Natural killer cell treated with Interleukin-12 subunit alpha and Interleukin-12 subunit beta and Interleukin-15 and Interleukin-18, amount 100 ng/mL, for 72 hours (primary cell): ENCODE data around the gene IQSEC3. TPM values are rescaled to one million over a fixed set of nuclear protein-coding genes. Genes with fewer than 3 reads are reported as not detected.

ENCODE experiments used
- ATAC-seq, 2 donors: fragments of 150-1000 bp; cut with Tn5 transposase in 1 of 2; sonication (Bioruptor Pico), chemical (Tn5 transposase) in 1 of 2; 2 replicates each; pipeline ENCODE4 v1.10.0; 2021
- DNase-seq: peaks from one replicate; pipeline ENCODE4 v3.0.0; 2022; ENCODE audit warnings: low spot score
- H3K27ac Mint-ChIP-seq, 2 donors: 1 replicate in 1 of 2; 2 replicates in 1 of 2; pipeline ENCODE4 v1.8.0; 2022; ENCODE audit warnings: mixed read lengths in 2 of 2, mild to moderate bottlenecking in 1 of 2, moderate library complexity in 1 of 2
- H3K27me3 Mint-ChIP-seq, 2 donors: 1 replicate in 1 of 2; 2 replicates in 1 of 2; pipeline ENCODE4 v1.8.0; 2022; ENCODE audit warnings: mixed read lengths in 2 of 2
- H3K36me3 Mint-ChIP-seq: one replicate; pipeline ENCODE4 v1.8.0; 2022; ENCODE audit warnings: mixed read lengths
- H3K4me1 Mint-ChIP-seq, 2 donors: 1 replicate in 1 of 2; 2 replicates in 1 of 2; pipeline ENCODE4 v1.8.0; 2022; ENCODE audit warnings: low read depth in 2 of 2, mixed read lengths in 2 of 2, mild to moderate bottlenecking in 1 of 2
- H3K4me3 Mint-ChIP-seq: one replicate; pipeline ENCODE4 v1.8.0; 2022; ENCODE audit warnings: mixed read lengths
- H3K9me3 Mint-ChIP-seq: 2 replicates; pipeline ENCODE4 v1.8.0; 2022; ENCODE audit warnings: mixed read lengths
- total RNA-seq, 2 donors: library from RNA; stranded (reverse); gene quantifications; one replicate each; pipeline ENCODE4 v1.2.3, GENCODE V29; 2022

IQSEC3 gene
- total RNA-seq, 2 donors from 2014 or later: 0.22 to 1.1 TPM

GRCh38 chr12:198705-199104, 132.1 kb downstream of the IQSEC3 start:
- Mint-ChIP-seq H3K36me3 (no peaks in the 10 kb centered on the region), H3K9me3 (peaks cover 4% of the 10 kb centered on the region), H3K27ac (no peak overlapping the region), H3K27me3 (peaks cover 31 to 34% of the 10 kb centered on the region in 2 donors), H3K4me1 (peaks cover 6 to 7% of the 10 kb centered on the region in 2 donors), H3K4me3 (no peak overlapping the region)
- DNase-seq: peak; percentile 56
- ATAC-seq: no peak

DNA sequence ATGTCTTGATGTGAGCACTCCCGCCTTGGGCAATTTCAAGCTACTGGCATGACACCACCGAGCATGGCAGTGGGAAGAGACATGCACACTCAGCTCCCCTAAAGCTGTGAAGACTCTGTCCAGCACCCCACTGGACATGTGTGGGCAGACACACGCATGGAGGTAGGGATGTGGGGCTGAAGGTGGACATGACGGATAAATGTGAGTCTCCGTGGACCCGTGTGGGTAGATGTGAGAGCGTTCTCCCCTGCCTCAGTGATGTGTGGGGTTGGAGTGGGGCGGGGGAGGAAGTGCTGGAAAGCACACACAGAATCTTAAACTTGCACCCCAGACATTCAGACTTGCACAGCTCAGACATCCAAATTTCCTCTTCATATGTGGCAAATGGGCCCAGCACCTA, 134.8 kb downstream of the IQSEC3 start:
- peaks cover 4% of the 10 kb centered on the region for H3K9me3 Mint-ChIP-seq
- no peaks in the 10 kb centered on the region for H3K36me3 Mint-ChIP-seq
- H3K27ac Mint-ChIP-seq: no peak overlapping the region
- H3K4me3 Mint-ChIP-seq: no peak overlapping the region
- H3K27me3 Mint-ChIP-seq: peaks cover 49% of the 10 kb centered on the region in 2 donors
- ATAC-seq: no peak
- H3K4me1 Mint-ChIP-seq: peaks cover 6 to 7% of the 10 kb centered on the region in 2 donors
- peak; percentile 46 for DNase-seq

DNA sequence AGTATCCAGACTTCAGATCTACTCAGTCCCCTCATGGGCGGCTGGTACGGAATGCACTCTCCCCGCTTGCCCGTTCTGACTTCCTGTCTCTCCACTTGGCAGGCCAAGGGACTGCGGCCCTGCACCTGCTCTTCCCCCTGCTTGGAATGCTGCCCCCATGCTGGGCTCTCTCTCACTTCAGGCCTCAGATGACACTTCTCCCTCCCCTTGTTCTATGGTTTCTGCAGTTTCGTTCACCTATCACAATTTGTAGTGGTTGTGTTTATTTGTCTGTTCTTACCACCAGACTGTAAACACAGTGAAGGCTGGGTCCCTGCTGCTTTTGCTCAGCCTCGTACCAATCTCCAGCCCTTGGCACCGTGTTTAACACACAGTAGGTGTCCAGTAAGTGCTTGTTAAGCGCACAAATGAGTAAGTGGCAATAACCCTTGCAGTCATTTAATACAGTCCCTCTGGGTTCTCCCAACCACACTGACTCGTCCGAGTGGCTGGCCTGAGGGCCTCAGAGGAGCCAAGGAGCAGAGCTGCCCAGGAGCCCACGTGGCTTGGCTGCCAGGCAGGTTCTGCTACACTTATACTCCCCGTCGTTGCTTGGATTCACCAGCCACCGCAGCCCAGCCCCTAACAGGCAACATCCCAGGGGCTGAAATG, 135.6 kb downstream of the IQSEC3 start:
- peaks cover 49% of the 10 kb centered on the region in 2 donors for H3K27me3 Mint-ChIP-seq
- H3K36me3 Mint-ChIP-seq: no peaks in the 10 kb centered on the region
- H3K9me3 Mint-ChIP-seq: peaks cover under 1% of the 10 kb centered on the region
- DNase-seq: peak; percentile 49
- no peak for ATAC-seq
- peaks cover 6% of the 10 kb centered on the region in 2 donors for H3K4me1 Mint-ChIP-seq
- peak overlapping the region; percentile 40 for H3K4me3 Mint-ChIP-seq
- no peak overlapping the region for H3K27ac Mint-ChIP-seq

GRCh38 chr12:203074-203461, 136.5 kb downstream of the IQSEC3 start:
- Mint-ChIP-seq H3K27me3 (peaks cover 45 to 48% of the 10 kb centered on the region in 2 donors), H3K4me1 (peaks cover 2 to 6% of the 10 kb centered on the region in 2 donors), H3K4me3 (no peak overlapping the region), H3K27ac (no peak overlapping the region), H3K9me3 (no peaks in the 10 kb centered on the region), H3K36me3 (no peaks in the 10 kb centered on the region)
- ATAC-seq (no peak), DNase-seq (no peak)

DNA sequence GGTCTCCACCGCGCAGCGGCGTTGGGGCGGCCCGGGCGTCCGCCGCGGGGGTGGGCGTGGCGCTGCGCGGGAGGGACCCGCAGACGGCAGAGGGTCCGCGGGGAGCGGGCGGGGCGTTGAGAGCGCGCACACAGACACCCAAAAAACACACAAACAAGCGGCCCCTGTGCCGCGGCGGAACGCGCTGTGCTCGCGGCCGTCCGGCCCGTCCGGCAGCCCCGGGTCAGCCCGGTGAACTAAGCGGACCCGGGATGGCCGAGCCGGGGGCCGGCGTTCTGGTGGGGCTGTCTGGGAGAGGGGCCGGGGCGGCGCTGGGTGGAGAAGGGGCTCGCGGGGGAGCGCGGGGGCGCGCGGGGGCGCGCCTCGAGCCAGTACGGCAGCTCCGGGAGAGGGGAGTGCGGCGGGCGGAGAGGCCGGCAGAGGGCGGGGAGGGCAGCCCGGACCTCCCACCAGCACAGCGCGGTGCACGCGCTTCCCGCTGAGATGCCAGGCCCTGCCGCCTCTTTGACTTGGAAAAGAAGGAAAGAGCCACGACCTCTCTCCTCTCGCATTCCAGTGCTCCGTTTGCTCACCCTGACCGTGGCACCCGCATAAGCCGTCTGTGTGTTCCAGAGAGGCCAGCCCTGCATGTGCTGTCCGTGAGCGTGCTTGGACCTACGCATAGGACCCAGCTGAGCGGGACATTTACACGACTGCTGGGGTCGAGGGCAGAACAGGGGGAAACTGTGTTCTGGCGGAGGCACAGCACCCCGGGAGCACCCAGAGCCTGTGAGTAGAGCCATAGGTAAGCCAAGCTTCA, 137.1 kb downstream of the IQSEC3 start:
- Mint-ChIP-seq H3K4me1 (peaks cover 2 to 6% of the 10 kb centered on the region in 2 donors), H3K27me3 (peaks cover 45 to 47% of the 10 kb centered on the region in 2 donors)
- ATAC-seq: no peak

GRCh38 chr12:204261-204678, 137.7 kb downstream of the IQSEC3 start:
- Mint-ChIP-seq H3K9me3 (no peaks in the 10 kb centered on the region), H3K4me3 (no peak overlapping the region), H3K27me3 (peaks cover 50 to 51% of the 10 kb centered on the region in 2 donors), H3K4me1 (peaks cover 2 to 6% of the 10 kb centered on the region in 2 donors), H3K27ac (no peak overlapping the region), H3K36me3 (no peaks in the 10 kb centered on the region)
- DNase-seq (peak; percentile 54), ATAC-seq (peak in 1 of 2 donors; percentile 20)

More for the DNA sequence above, 137.1 kb downstream of the IQSEC3 start:
- no peaks in the 10 kb centered on the region for H3K36me3 Mint-ChIP-seq
- peak; percentile 57 for DNase-seq
- no peak overlapping the region for H3K27ac Mint-ChIP-seq
- no peaks in the 10 kb centered on the region for H3K9me3 Mint-ChIP-seq
- H3K4me3 Mint-ChIP-seq: no peak overlapping the region

GRCh38 chr12:205026-205425, 138.5 kb downstream of the IQSEC3 start:
- Mint-ChIP-seq H3K4me1 (peaks cover 2 to 6% of the 10 kb centered on the region in 2 donors), H3K27me3 (peaks cover 52 to 53% of the 10 kb centered on the region in 2 donors), H3K9me3 (no peaks in the 10 kb centered on the region), H3K36me3 (no peaks in the 10 kb centered on the region), H3K4me3 (no peak overlapping the region), H3K27ac (no peak overlapping the region)
- DNase-seq: peak; percentile 16
- ATAC-seq: no peak

GRCh38 chr12:206746-207440, 140.3 kb downstream of the IQSEC3 start:
- Mint-ChIP-seq H3K4me1 (peaks cover 2 to 6% of the 10 kb centered on the region in 2 donors), H3K27me3 (peaks cover 46 to 55% of the 10 kb centered on the region in 2 donors), H3K27ac (no peak overlapping the region), H3K9me3 (no peaks in the 10 kb centered on the region), H3K36me3 (no peaks in the 10 kb centered on the region), H3K4me3 (no peak overlapping the region)
- peak; percentile 59 for DNase-seq
- ATAC-seq: no peak

GRCh38 chr12:207804-208203, 141.2 kb downstream of the IQSEC3 start:
- peaks cover 42 to 51% of the 10 kb centered on the region in 2 donors for H3K27me3 Mint-ChIP-seq

DNA sequence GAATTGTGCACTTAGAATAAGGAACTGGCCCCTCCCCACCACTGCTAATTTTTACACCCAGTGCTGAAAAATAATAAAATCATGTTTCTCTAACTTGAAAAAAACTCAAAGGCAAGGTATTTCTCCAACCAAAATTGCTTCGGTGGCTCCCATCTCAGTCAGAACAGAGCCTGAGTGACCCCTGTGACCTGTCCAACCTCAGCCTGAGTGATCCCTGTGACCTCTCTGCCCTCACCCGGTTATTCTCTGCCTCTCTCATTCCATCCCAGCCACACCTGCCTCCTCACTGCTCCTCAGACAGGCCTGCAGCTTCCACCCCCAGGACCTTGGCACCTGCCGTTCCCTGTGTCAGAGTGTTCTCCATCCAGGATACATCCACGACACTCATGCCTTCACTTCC, 142.2 kb downstream of the IQSEC3 start:
- ATAC-seq (no peak), DNase-seq (no peak)
- H3K4me1 Mint-ChIP-seq: peaks cover 3 to 4% of the 10 kb centered on the region in 2 donors
- no peaks in the 10 kb centered on the region for H3K9me3 Mint-ChIP-seq
- peaks cover 48 to 56% of the 10 kb centered on the region in 2 donors for H3K27me3 Mint-ChIP-seq
- no peak overlapping the region for H3K4me3 Mint-ChIP-seq
- no peak overlapping the region for H3K27ac Mint-ChIP-seq
- H3K36me3 Mint-ChIP-seq: no peaks in the 10 kb centered on the region

More at GRCh38 chr12:207804-208203, 141.2 kb downstream of the IQSEC3 start:
- Mint-ChIP-seq H3K9me3 (no peaks in the 10 kb centered on the region), H3K4me1 (peaks cover 3 to 4% of the 10 kb centered on the region in 2 donors), H3K27ac (no peak overlapping the region), H3K36me3 (no peaks in the 10 kb centered on the region), H3K4me3 (no peak overlapping the region)
- DNase-seq: peak; percentile 55
- no peak for ATAC-seq

- Mint-ChIP-seq H3K4me3 (no peak overlapping the region), H3K4me1 (peaks cover 3 to 4% of the 10 kb centered on the region in 2 donors), H3K36me3 (no peaks in the 10 kb centered on the region), H3K9me3 (no peaks in the 10 kb centered on the region), H3K27ac (no peak overlapping the region), H3K27me3 (peaks cover 50 to 56% of the 10 kb centered on the region in 2 donors)
- no peak for ATAC-seq
- DNase-seq: no peak
Observed at GRCh38 chr12:209246-209645, 142.7 kb downstream of the IQSEC3 start.

DNA sequence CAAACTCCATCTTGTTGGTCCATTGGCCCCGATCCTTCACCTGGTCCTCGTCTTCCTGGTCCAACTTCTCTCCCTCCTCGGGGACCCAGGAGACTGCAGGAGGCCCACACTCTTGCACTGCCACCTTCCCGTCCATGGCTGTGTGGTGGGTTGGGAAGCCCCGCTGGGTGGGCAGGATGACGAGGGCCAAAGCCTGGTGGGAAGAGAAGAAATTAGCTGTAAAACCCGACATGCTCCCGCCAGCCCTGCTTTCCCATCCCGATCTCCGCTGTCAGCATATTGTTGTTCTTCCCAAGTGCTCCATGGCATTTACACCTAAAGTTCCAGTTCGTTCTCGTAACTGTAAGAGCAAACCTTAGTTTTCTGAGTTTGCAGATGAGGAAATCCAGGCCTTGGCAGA, 143.3 kb downstream of the IQSEC3 start:
- H3K9me3 Mint-ChIP-seq: no peaks in the 10 kb centered on the region
- H3K27ac Mint-ChIP-seq: no peak overlapping the region
- H3K27me3 Mint-ChIP-seq: peaks cover 47 to 52% of the 10 kb centered on the region in 2 donors
- no peak overlapping the region for H3K4me3 Mint-ChIP-seq
- peaks cover 3 to 4% of the 10 kb centered on the region in 2 donors for H3K4me1 Mint-ChIP-seq
- no peak for DNase-seq
- no peaks in the 10 kb centered on the region for H3K36me3 Mint-ChIP-seq
- no peak for ATAC-seq

GRCh38 chr12:210277-211141, 143.9 kb downstream of the IQSEC3 start:
- DNase-seq: peak; percentile 40
- no peak overlapping the region for H3K27ac Mint-ChIP-seq
- no peak for ATAC-seq
- peaks cover 41 to 46% of the 10 kb centered on the region in 2 donors for H3K27me3 Mint-ChIP-seq
- H3K9me3 Mint-ChIP-seq: no peaks in the 10 kb centered on the region
- no peaks in the 10 kb centered on the region for H3K36me3 Mint-ChIP-seq
- peaks cover 3 to 4% of the 10 kb centered on the region in 2 donors for H3K4me1 Mint-ChIP-seq
- H3K4me3 Mint-ChIP-seq: no peak overlapping the region
